GM21825 (cell line): ENCODE measurements around the gene SWAP70.

Experiments used
- ATAC-seq: cut with Tn5 transposase; IDR thresholded peaks from one replicate; pipeline ENCODE4 v1.9.1; 2021; ENCODE audit warnings: mild to moderate bottlenecking, moderate library complexity; ENCODE audit not compliant: unreplicated experiment

Gene SWAP70

DNA sequence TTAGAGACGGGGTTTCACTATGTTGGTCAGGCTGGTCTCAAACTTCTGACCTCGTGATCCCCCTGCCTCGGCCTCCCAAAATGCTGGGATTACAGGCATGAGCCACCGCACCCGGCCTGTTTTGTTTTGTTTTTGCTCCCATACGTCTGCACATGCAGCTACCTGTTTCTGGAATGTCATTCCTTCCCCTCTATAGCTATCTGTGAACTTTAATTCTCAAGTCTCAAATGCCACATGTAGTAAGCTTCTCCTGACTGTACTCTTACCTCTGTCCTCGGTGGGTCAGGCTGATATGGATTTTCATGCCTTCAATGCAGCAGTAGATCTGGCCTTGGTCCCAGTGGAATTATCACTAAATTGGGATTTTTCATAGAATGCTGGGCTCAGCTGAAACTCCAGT is 12.4 kb upstream of the SWAP70 start:
- ATAC-seq: no peak

DNA sequence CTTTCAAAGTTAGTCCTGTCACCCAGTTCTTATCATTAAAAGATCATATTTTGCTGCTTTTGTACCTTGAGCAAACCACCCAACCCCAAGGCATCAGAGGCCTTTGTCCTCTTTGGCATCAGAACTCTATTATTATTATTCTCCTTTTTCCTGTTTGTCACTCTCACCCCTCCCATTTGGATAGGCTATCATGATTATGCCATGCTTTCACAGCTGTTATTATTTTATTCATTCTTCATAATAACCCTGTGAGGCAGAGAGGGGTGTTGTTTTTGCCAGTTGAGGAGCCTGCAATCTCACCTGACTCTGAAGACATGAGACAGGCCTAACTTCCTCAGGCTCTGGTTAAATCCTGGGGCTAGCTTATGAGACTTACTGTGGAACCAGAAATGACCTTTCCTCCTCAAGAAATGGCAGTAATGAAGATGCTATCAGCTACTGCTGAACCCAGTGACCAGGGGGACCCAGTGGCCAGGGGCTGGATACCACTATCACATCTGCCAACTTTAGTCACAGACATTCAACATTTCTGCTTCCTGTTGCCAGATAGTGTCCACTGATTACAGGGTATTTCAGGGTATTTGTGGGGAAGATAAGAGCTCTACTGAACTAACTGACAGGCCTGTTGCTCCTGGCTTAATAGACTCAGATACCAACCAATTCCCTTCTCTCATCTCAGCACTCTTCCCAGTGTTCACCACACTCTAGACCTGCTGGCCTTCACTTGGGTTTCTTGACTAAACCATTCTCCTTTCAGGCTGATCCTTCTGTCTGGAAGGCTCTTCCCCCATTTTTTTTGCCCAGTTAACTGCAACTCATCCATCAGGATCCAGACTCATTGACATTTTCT is 11.8 kb upstream of the SWAP70 start:
- ATAC-seq: no peak

DNA sequence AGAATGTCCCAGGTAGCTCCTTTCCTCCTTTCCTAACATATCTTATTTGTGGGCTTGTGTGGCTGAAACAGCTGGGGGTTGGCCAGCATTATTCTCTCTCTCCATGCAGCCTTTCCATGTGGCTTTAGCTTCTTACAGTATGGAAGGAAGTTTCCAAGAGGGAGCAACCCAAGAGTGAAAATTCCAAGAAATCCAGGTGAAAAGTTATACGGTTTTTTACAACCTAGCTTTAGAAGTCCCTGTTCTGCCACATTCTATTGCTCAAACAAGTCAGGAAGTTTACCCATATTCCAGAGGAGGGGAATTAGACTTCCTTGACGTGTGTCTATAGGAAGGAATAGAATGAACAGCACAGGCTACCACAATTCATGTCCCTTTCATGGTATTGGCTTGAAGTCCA is 10.0 kb upstream of the SWAP70 start:
- no peak for ATAC-seq

DNA sequence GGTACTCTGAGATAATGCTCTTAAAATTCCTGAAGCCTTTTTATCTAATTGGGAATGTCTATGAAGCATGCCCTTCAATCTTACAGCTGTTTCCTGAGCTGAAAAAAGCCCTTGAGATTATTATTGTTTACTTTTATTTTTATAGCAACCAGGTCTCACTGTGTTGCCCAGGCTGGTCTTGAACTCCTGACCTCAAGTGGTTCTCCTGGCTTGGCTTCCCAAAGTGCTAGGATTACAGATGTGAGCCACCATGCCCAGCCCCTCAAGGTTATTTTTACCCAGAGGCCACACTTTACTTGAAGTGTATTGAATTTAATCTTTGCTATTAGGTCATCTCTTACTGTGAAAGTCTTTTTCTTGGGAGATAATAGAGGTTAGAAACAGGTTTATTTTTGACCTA is 7.0 kb upstream of the SWAP70 start:
- no peak for ATAC-seq

DNA sequence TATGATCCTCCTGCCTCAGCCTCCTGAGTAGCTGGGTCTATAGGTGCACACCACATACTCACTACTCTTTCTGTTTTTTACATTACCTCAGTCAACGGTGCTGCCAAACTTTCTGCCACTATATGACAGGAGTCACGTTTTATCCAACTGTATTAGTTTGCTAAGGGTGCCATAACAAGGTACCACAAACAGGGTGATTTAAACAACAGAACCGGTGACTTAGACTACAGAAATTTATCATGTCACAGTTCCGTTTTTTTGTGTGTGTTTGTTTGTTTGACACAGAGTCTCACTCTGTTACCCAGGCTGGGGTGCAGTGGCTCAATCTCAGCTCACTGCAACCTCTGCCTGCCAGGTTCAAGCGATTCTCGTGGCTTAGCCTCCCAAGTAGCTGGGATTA is 6.3 kb upstream of the SWAP70 start:
- ATAC-seq: no peak

DNA sequence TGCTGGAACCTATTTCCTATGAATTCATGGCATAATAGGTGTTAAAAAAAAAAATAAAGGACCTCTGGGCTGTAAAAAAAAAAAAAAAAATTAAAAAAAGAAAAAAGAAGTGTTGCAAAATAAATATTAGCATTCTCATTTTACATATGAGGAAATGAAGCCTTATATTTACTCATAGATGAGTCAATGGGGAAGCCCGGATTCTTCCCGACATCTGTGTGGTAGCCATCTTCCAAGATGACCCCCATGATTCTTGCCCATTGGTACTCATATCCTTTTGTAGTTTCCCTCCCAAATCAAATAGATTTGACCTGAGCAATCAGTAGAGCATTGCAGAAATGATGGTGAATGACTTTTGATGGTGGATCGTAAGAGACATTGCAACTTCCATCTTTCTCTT is 3.0 kb upstream of the SWAP70 start:
- no peak for ATAC-seq

DNA sequence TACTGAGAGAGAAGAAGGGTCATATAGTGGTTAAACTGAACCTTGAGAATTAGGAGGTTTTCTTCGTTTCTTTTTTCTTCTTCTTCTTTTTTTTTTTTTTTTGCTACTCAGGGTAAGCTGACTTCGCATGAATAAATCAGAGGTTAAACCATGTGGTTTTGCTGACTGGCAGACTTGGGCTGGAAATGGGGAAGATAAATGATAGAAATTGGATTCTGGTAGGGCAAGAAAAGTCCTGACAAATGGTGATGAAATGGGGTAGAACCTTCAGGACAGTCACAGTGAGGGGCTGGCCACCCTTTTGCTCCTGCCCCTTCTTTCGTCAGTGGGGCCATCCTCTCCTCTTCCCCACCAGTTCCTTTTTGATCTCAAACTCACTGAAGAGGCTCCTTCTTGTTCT is 1.6 kb upstream of the SWAP70 start:
- no peak for ATAC-seq

DNA sequence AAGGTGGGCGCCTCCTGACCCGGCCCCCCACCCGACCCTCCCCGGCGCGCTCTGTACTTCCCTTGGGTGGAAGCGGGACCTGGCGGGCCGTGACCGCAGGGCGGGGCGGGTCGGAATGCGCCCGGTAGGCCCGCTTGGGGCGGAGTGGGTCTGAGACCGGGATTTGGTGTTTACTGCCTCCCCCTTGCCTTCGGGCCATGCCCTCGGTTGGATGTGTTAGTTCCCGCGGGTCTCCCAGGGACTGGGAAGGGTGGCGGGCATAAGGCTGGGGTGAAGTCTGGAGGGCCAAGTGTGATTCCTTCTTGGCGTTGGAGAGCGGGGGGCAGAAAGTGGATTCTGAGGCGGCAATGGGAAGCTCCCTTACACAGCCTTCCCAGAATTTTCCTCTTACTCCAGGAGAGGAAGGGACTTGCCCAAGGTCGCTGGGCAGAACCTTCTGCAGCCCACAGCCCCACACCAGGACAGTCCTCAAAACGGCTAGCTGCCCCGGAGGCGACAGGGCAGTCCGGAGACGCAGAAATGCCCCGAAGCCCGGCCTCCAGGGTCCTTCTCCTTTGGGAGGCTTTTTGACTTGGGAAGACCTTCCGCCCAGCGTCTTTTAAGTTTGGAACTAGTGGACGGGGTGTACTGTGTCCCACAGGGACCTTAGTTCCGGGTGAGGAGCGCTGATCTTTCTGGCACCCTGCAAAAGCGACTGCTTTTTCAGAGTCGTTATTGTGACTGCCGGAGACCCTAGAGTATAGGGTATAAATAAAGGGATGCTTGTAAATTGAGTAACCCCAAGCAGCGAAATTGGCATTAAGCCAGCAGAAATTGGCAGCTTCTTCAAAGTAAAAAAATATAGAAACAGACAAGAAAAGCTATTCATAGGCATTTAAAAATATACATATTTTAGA is 647 bp downstream of the SWAP70 start:
- peak; percentile 34 for ATAC-seq

DNA sequence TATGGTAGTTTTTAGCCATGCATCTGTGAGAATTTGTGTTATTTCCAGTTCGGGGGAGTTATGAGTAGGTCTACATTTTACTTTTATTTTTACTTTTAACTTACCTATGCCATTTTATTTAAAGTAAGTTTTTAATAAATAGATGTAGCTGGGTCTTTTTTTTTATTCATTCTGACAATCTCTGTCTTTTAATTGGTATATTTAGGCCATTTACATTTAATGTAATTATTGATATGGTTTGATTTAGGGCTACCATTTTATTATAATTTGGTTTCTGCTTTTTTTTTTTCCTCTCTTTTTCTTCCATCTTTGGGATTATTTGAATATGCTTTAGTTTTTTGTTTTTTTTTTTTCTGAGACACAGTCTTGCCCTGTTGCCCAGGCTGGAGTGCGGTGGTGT is 1.9 kb downstream of the SWAP70 start:
- ATAC-seq: no peak

DNA sequence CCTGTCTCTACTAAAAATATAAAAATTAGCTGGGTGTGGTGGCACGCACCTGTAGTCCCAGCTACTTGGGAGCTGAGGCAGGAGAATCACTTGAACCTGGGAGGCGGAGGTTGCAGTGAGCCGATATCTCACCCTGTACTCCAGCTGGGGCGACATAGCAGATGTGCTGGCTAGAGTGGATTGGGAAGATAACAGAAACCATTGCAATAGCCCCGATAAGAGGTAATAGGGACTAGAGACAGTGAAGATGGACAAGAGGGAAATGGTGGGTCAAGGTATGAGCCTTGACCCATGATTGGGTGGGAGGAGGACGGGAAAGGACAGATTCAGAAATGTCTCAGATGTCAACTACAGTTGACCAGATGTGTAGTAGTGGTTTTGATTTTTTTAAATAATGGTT is 6.1 kb downstream of the SWAP70 start:
- ATAC-seq: no peak

DNA sequence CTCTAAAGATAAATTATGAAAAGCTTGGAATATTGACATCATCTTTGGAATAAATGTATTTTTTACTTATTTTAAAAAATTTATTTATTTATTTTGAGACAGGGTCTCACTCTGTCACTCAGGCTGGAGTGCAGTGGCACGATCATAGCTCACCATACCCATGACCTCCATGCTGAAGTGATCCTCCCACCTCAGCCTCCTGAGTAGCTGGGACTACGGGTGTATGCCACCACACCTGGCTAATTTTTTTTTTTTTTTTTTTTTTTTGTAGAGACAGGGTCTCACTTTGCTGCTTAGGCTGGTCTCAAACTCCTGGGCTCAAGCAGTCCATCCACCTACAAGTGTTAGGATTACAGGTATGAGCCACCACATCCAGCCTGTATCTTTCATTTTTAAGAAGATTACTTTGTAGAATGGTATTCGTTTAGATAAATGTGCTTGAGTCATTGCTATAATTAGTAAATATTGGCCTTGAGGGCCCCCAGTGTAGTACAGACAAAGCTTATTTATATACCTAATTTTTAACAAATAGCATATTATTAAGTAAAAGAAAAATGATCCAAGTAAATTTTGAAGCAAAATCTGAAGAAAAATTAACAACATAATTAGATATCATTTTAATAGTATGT is 8.5 kb downstream of the SWAP70 start:
- ATAC-seq: no peak

DNA sequence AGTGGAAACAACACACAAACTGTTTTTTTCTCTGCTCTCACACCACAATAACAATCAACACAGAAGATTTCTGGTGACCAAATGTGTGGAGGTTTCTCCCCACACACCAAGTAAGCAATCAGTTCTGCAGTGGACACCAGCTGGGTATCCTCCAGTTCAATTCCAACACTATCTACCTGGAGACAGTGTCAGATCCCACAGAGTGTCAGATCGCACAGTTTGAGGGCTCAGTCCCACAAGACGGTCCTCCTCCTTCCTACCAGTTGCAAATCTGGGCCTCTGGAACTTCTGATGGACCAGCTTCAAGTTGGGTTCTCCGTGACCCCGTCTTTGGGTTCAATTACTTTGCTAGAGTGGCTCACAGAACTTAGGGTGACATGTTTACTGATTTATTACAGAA is 9.0 kb downstream of the SWAP70 start:
- no peak for ATAC-seq

DNA sequence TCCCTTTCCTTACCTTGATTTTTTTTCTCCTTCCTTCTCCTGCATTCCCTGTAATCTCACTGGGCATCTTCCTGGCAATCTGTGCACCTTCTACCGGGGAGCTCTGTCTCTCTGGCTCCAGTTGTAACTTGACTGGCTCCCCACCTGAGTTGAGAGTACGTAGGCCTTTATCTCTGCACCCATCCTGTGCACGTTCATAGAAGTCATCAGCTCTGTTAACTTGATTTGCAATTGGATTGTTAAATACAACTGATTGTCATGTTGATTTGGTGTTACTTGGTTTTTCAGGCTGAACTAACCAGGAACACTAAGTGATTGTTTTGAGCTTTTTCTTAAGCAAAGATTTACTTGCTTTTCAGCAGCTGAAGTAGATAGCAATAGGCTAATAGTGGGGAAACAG is 11.8 kb downstream of the SWAP70 start:
- no peak for ATAC-seq

DNA sequence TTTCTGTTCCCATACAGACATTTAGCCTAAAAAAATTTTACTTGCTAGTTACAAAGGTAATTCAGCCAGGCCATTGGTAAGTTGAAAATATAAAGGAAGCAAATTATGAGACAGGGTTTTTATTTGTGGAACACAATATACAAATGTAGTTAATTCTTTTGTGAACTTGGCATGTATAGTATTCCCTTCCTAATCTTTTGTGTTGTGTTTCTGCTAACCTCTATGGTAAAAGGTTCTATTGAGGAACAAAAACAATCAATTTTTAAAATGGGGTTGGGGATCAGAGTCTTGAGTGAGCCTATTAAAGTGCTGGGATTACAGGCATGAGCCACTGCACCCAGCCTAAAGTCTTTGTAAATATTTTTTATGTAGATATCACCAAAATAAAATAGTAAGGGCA is 14.1 kb downstream of the SWAP70 start:
- no peak for ATAC-seq

DNA sequence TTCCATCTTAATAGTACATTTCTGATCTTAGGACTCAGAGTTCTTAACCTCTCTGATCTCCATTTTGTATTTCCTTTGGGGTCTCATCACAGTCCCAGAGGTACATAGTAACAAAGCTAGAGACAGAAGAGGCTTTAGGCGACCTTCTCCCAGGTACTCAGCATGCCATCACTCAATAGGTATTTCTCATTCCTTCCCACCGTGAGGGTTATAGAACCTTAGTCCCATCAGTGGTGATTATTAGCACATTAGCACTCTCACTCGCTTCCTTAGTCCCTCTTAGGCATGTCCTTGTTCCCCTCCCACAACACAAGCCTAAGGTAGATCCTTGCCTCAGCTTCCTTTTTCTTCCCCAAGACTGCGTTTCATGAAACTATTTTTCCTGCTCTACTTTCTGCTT is 14.7 kb downstream of the SWAP70 start:
- ATAC-seq: no peak

DNA sequence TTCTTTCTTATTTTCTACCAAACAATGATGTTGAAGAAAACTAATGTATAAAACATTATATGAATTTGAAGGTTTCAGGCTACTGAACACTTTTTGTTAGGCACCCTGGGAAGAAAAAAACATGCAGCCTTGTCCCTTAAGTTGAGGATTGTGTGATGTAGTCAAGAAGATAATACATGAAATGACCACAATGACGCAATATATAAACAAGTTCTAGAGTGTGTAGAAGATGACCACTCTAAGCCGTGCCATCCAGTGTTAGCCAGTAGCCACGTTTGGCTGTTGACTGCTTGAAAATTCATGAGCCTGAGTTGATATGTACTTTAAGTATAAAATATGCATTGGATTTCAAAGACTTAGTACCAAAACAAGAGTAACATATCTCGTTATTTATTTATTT is 16.2 kb downstream of the SWAP70 start:
- no peak for ATAC-seq

DNA sequence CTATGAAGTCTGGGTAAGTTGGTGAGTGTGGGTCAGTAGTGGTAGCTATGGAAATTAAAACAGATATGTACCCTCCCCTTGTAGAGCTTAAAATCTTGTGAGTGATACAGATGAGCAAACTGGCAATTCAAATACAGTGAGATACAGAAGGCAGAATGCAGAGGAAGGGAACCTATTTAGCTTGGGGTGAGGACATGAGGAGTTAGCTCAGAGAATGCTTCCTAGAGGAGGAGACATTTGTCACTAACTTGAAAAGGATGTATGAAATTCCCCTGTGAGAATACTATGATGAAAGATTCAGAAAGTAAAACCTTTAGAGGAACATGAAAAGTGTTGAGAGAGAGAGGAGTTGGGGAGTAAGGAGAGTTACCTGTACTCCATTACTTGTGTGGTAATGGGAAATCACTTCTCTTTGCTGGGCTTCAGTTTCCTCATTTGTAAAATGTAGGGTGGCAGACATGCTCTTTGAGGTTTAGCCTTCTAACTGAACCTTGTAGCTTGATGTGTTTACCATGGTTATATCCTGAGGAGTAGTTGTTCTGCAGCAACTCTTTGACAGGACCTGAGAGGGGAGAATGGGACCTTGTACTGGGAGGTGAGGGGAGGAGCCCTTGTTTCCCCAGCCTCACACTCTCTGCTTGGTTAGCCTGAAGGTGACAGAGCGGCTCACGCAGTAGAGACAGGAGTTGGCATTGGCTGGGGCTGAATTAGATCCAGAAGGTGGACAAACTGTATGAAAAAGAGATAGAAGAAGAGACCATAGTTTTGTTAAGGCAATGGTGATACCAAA is 17.9 kb downstream of the SWAP70 start:
- ATAC-seq: peak; percentile 41

DNA sequence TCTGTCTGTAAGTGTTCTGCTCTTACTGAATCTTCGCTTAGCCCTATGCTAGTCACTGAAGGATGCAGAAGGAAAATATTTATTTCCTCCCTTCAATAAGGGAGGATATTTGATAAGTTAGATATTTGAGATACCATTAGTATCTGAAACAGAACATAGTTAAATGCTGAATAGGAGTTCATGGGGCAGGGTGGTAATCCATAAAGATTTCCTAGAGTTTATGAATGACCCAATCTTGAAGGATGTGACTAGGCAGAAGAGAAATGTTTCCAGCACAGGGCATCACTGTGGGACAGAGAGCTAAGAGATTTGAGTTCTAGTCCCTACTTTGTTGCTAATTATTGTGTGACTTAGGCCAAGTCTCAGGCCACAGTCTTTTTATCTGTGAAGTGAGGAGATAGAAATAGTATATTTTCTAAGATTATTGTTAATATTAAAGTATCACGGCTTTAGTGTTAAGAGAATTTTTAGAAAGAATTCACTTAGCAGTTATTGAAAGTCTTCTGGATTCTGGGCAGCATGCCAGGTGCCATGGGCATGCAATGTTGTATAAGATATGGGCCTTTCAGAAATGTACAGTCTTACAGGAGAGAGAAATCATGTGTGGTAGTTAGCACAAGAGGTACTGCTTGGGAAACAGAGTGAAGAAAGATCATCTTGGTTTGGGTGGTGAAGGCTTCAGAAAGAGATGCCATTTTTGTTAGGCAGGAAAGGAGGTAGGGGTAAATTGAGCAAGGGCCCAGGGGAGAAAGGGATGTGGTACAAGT is 24.0 kb downstream of the SWAP70 start:
- ATAC-seq: no peak

DNA sequence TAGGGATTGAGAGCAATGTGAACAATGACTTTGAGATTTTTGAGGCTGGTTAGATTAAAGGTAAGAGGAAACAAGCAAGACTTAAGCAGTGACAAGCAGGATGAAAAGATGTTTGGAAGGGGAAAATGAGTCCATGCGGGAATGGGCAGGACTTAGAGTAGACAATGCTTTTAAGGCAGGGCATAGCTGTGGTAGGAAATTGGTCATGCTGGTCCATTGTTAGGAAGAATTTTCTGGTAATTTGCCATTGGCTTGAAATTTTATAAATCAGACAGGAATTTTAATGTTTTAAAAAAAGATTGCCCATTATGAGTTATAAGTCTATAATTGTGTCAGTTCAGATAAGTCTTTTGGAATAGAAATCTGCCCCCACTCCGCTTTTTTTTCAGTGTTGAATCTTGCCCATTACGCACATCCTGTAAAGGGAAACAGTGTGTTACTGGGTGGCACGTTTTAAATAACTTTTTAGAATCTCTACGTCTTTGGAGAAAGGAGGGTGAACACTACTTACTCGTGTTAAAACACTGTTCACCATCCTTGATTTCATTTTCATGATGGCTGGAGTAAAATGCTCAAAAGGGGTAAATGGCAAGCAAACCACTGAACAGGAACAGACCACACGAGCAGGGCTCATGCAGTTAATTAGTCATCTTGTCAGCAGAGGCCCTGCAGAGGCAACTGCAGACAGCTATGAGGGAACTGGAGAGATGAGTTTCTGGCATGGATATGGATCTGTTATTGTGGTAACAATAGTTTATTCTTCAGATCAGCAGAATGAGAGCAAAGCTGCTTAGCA is 25.0 kb downstream of the SWAP70 start:
- peak; percentile 76 for ATAC-seq
